Dermis lymphatic vessel endothelial cell (primary cell): ENCODE results near the gene UBXN11. TPM values are rescaled to one million over a fixed set of nuclear protein-coding genes. Genes with fewer than 3 reads are reported as not detected.

Experiments
- total RNA-seq: library from RNA; depleted of rRNA; stranded (reverse); fragments of >200 nt; gene quantifications from 2 replicates; pipeline ENCODE4 v1.2.1, GENCODE V29; 2014

Gene UBXN11
- 1.2 and 1.7 TPM in 2 replicates for total RNA-seq

GRCh38 chr1:26306290-26307229 lies at the start of gene UBXN11:
TSS of gene UBXN11 (minus strand) at chr1:26306636. CDS start at chr1:26302883, 3,753 bp downstream.

GRCh38 chr1:26353976-26354820 lies 47.8 kb upstream of the UBXN11 start, which contains the start of gene CRYBG2:
TSS of gene CRYBG2 (minus strand) at chr1:26354130. CDS start at chr1:26346657, 7,473 bp downstream.

DNA sequence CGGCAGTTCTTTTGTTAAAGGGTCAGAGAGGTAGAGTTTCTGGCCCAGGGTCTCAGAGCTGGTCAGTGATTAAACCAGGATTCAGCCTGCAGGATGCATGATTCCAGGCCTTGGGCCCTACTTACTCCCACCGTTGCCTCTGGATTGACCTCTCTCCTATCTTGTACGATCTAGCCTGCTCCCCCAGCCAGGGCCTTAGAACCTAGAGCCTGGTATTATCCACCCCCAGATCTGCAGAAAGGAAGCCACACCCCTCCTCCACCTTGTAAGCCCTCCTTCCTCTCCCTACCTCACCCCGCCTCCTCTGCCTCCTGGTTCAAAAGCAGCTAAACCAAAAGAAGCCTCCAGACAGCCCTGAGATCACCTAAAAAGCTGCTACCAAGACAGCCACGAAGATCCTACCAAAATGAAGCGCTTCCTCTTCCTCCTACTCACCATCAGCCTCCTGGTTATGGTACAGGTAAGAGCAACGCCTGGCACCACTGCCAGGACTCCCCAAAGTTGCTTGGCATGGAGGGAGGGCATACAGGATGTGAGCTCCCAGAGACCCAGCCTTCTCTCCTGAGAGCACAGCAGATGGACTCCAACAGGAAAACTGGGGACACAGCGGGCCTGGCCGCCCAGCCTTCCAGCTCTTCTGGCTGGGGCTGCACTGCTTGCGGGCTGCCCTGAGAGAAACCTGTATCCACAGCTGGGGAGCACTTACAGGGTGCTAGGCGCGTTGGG lies 11.3 kb upstream of the UBXN11 start, which contains the start of gene CD52:
Gene CD52, plus strand, starts transcription at position 347 of the 726 bp plus-strand sequence. Its CDS starts 60 bp downstream, at position 407.

DNA sequence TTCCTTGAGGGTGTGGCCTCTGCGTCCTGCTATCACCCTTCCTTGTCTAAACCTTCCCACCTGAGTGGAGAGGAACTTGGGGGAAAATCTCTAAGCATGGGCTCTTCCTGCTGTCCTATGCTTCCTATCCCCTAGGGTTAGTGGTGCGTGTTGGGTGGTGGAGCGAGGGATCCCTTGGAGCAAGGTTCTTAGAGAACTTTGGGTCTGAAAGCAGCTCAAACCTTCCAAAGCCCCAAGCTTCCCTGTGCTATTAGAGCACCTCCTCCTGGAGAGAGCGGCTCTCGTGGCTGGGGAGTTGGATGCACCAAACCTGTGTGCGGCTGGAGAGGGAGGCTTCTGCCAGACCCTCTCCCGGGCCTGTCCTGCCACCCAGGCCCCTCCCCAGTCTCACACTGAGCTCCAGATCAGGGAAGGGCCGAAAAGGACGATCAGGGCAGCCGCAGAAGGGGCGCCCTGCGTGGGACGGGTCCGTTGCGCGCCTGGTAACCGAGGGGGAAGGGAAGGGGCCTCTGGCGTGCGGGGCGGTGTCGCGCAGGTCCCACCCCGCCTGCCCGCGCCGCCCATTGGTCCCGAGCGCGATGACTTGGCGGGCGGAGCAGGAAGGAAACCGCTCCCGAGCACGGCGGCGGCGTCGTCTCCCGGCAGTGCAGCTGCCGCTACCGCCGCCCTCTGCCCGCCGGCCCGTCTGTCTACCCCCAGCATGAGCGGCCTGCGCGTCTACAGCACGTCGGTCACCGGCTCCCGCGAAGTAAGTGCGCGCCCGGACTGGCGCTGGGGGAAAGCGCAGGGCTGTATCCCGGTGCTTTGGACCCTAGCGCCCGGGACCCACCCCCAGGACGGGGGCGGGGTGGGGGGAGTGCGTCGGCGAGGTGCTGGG lies 26.7 kb downstream of the UBXN11 start, which contains the start of gene SH3BGRL3:
Gene SH3BGRL3, plus strand, starts transcription at position 631 of the 877 bp plus-strand sequence. Its CDS starts 70 bp downstream, at position 701.

GRCh38 chr1:26233903-26234643 lies 72.4 kb downstream of the UBXN11 start, which contains the start of gene CEP85:
TSS of gene CEP85 (plus strand) at chr1:26234200. CDS start at chr1:26239784, 5,584 bp downstream.

Other genes with a start within 250 kb of the UBXN11 start
- gene TRIM63, start 239.0 kb downstream of the UBXN11 start, total RNA-seq = under 0.01 TPM in 1 of 2 replicates, not detected in the other
- gene PDIK1L, start 194.8 kb downstream of the UBXN11 start, total RNA-seq = 5.9 and 7.4 TPM in 2 replicates
- 5.5 and 6.3 TPM in 2 replicates for gene FAM110D, start 147.6 kb downstream of the UBXN11 start, total RNA-seq
- gene C1orf232, start 137.7 kb downstream of the UBXN11 start, total RNA-seq = not detected in 2 replicates
- gene ZNF593, start 136.7 kb downstream of the UBXN11 start, total RNA-seq = 17.2 and 21.5 TPM in 2 replicates
- 0.11 TPM in 1 of 2 replicates, not detected in the other for gene ZNF593OS, start 134.8 kb downstream of the UBXN11 start, total RNA-seq
- not detected in 2 replicates for gene CNKSR1, start 129.1 kb downstream of the UBXN11 start, total RNA-seq
- not detected in 2 replicates for gene CATSPER4, start 116.0 kb downstream of the UBXN11 start, total RNA-seq
- 4.4 and 4.9 TPM in 2 replicates for gene CEP85, start 72.4 kb downstream of the UBXN11 start, total RNA-seq
- gene SH3BGRL3, start 26.6 kb downstream of the UBXN11 start, total RNA-seq = 12.2 and 18.2 TPM in 2 replicates
- gene CD52, start 11.3 kb upstream of the UBXN11 start, total RNA-seq = not detected in 2 replicates
- 0.26 and 0.33 TPM in 2 replicates for gene CRYBG2, start 47.5 kb upstream of the UBXN11 start, total RNA-seq
- gene ZNF683, start 66.1 kb upstream of the UBXN11 start, total RNA-seq = not detected in 2 replicates
- gene LIN28A, start 104.2 kb upstream of the UBXN11 start, total RNA-seq = not detected in 2 replicates
- gene DHDDS, start 125.7 kb upstream of the UBXN11 start, total RNA-seq = 23.3 and 23.4 TPM in 2 replicates
- gene HMGN2, start 165.8 kb upstream of the UBXN11 start, total RNA-seq = 87.6 and 147 TPM in 2 replicates
- 13.5 and 15.0 TPM in 2 replicates for gene RPS6KA1, start 223.1 kb upstream of the UBXN11 start, total RNA-seq